Measurements from ENCODE around the gene TCAF1.
"Not testable (repeated sequence)": the region's sequence is repeated elsewhere in the genome, so short reads cannot be mapped to it uniquely, and the experiment has no call there.

The TCAF1 gene

GRCh38 chr7:143850682-143851081 is 51.3 kb downstream of the TCAF1 start:
- DNase-seq, result no peak

GRCh38 chr7:143849785-143850479 is 52.0 kb downstream of the TCAF1 start:
- DNase-seq, result no peak

- no peak for DNase-seq
Observed at GRCh38 chr7:143848192-143848591, 53.8 kb downstream of the TCAF1 start.

- no peak for DNase-seq
Observed at GRCh38 chr7:143846692-143847091, 55.3 kb downstream of the TCAF1 start.

- not testable (repeated sequence) for DNase-seq
Observed at GRCh38 chr7:143841696-143842095, 60.3 kb downstream of the TCAF1 start.

- DNase-seq, result not testable (repeated sequence)
Observed at GRCh38 chr7:143840062-143840461, 61.9 kb downstream of the TCAF1 start.

- not testable (repeated sequence) for DNase-seq
Observed at GRCh38 chr7:143837223-143837622, 64.8 kb downstream of the TCAF1 start.

GRCh38 chr7:143836622-143837021 is 65.4 kb downstream of the TCAF1 start:
- DNase-seq, result not testable (repeated sequence)

GRCh38 chr7:143836088-143836487 is 65.9 kb downstream of the TCAF1 start:
- DNase-seq, result not testable (repeated sequence)

GRCh38 chr7:143826578-143826977 is 75.4 kb downstream of the TCAF1 start:
- DNase-seq, result not testable (repeated sequence)

- not testable (repeated sequence) for DNase-seq
Observed at GRCh38 chr7:143824295-143825135, 77.5 kb downstream of the TCAF1 start.

GRCh38 chr7:143823634-143824294 is 78.2 kb downstream of the TCAF1 start:
- not testable (repeated sequence) for DNase-seq

- not testable (repeated sequence) for DNase-seq
Observed at GRCh38 chr7:143821392-143822277, 80.3 kb downstream of the TCAF1 start.

GRCh38 chr7:143817873-143818272 is 84.1 kb downstream of the TCAF1 start:
- DNase-seq, result not testable (repeated sequence)

- DNase-seq, result not testable (repeated sequence)
Observed at GRCh38 chr7:143816471-143817133, 85.4 kb downstream of the TCAF1 start.

GRCh38 chr7:143810639-143811038 is 91.3 kb downstream of the TCAF1 start:
- DNase-seq, result not testable (repeated sequence)

GRCh38 chr7:143806664-143807071 is 95.3 kb downstream of the TCAF1 start:
- DNase-seq, result not testable (repeated sequence)

Data from fibroblast of skin of scalp (primary cell).